HPDE6-E6E7 (cell line): ENCODE measurements around the gene MAP4K1.
A peak's percentile ranks its signal among the peaks of the same experiment; 100 is the strongest.

Experiments
- DNase-seq: peaks from one replicate; pipeline ENCODE4 v3.0.0; 2011; ENCODE audit warnings: missing footprints; ENCODE audit errors: extremely low spot score

The MAP4K1 gene

DNA sequence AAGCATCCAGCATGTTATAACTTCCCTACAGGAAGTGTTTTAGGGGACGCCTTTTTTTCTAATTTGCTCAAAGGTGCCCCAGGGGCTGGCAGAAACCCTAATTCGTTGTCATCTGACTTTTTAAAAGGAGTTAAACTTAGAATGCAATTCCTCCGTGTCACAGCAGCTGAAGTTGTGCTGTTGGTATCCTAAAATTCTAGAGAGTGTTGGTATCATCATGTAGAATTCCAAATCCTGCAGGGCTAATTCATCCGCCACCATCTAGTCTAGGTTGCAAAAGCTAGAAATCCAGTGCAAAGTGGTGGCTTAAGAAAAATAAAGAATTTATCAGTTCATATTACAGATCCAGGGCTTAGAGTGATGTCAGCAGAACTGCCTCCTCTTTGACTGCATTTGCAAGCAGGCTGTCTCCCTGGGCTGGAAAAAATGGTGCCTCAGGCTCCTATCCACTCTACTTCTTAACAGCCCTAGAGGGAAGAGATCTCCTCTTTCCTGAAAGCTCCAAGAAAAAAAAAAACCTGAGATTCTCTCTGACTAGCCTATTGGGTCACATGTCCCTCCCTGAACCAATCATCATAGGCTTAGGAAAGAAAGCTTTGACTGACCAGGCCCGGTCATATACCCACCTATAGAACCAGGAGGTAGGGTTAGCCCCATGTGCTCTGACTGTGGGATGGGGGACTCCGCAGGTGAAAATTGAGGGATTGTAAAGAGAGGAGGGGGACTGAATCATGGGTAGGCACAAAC lies 73.0 kb downstream of the MAP4K1 start:
- no peak for DNase-seq

DNA sequence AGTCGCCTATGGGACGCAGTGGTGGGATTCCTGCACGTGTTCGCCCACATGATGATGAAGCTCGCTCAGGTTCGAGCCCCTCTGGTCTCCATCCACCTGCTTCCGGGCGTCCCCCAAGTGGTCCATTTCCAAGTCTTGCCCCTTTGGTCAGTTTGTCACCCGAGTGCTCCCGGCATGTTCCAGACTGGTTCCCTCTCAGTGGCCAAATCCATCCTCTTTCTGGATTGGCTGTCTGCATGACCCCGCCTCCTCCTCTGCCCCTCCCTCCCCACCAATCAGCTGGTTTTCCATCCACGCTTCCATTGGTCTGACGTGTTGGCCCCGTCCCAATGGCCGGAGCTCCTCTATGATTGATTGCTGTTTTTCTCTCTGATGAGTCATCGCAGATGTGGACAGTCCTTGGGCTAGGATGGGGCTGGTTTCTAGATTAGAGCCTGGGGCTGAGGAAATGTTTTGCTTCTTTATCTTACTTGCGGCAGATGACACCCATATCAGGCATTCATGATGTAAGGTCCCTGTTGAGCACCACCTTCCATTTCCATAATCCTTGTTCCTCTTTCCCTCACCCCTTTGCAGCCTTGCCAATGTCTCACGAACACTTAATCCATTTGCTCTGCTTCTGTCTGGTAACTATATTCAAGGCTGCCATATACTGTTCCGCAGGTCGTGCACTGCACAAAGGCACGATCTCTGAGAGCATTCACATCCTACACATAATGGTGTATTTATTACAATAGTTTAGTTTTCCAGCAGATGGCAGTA lies 73.8 kb downstream of the MAP4K1 start:
- DNase-seq, result peak; percentile 77

DNA sequence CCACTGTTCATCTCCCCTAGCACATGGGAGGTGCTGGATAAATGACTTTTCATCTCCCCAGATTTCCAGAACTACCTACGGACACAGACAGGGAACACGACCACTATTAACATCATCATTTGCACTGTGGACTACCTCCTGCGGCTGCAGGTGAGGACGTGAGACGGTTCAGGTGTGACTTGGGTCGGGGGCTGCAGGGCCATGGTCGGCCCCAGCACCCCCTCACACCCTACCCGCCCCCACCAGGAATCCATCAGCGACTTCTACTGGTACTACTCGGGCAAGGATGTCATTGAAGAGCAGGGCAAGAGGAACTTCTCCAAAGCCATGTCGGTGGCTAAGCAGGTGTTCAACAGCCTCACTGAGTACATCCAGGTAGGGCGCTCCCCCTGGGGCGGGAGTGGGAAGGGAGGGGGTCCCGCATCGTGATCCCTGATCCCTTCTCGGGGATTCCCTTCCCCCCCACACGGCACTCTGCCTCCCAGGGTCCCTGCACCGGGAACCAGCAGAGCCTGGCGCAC lies 74.4 kb downstream of the MAP4K1 start:
- DNase-seq, result no peak

DNA sequence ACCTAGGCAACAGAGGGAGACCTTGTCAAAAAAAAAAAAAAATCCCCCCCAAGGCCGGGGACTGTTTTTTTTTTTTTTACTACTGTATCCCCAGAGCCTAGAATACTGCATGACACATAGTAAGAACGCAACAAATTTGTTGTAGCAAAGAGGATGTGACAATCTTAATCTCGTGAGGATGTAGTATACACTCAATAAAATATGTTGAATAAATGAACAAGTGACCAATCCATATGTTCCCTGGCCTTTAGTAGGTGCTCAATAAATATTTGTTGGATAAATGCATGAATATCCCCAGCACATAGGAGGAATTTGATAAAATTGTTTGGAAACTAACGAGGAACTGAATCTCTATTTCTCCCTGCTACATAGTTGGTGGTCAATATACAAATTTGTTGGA lies 75.7 kb downstream of the MAP4K1 start:
- no peak for DNase-seq

DNA sequence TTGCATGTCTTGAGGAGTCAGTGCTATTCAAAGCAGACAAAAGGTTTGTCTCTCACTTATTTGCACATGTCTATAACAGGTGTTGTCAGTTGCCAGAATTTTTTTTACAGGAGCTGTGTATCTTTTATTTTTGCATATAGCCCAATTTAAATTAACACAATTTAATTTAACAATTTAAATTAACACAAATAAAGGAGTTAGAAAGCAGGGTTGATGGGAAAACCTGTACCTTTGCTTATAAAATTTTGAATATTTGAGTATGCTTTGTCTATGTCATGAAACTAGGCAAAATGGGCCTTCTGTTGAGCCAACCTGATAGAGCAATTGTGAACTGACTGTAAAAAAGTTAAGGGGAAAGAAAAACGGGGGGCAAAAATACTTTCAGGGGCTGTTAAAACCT lies 78.0 kb downstream of the MAP4K1 start:
- no peak for DNase-seq

DNA sequence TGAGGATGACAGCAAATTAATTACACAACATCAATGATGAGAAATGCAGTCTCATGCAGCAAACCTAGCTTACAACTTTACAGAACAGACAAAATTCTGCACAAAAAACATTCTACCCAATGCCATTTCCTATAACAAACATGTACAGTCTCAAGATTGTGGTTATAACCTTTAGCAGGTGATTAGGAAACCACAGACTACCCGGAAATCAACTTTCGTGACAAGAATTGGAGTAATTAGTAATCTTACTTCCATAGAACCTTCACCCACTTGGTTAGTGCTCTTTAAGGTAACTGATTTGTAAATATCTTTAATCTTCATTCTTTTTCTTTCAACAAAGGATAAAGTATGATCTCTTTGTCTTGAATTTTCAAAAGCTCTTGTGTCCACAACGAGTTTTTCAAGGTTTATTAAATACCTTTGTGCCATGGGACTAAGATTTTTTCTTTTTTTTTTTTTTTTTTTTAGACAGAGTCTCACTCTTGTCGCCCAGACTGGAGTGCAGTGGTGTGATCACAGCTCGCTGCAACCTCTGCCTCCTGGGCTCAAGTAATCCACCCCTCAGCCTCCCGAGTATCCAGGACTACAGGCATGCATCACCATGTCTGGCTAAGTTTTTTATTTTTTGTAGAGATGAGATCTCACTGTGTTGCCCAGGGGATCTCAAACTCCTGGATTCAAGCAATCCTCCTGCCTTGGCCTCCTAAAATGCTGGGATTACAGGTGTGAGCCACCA lies 78.8 kb downstream of the MAP4K1 start:
- DNase-seq, result no peak

DNA sequence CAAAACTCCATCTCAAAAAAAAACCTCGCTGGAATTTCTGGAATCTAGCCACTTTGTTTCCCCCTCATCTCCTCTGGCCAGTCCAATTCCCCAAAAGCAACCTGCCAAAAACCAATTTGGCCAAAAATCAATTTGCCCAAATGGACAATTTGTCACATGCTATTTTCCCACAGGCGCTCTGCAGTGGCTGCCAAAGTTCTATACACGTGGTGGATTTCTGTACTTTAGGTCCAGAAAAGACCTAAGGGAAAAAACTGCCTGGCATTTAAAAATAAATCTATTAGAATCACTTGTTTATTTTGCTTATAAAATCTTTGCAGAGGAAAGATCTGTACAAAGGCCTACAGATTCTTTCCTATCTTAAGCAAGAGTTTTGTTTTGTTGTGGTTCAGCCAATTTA lies 79.4 kb downstream of the MAP4K1 start:
- no peak for DNase-seq
